Glutamatergic neuron (in vitro differentiated cells): Measurements from ENCODE around the gene HELB. TPM values are rescaled to one million over a fixed set of nuclear protein-coding genes. Genes with fewer than 3 reads are reported as not detected.

Source experiments
- DNase-seq: peaks from one replicate; pipeline ENCODE4 v3.0.0; 2022
- H3K27ac Mint-ChIP-seq: one replicate; pipeline ENCODE4 v1.8.0; 2020; ENCODE audit warnings: mild to moderate bottlenecking, mixed read lengths, inconsistent platforms; ENCODE audit not compliant: unreplicated experiment
- H3K27me3 Mint-ChIP-seq: one replicate; pipeline ENCODE4 v1.8.0; 2020; ENCODE audit warnings: mild to moderate bottlenecking, moderate library complexity, mixed read lengths, inconsistent platforms; ENCODE audit not compliant: unreplicated experiment
- H3K36me3 Mint-ChIP-seq: one replicate; pipeline ENCODE4 v1.8.0; 2020; ENCODE audit warnings: mild to moderate bottlenecking, mixed read lengths, inconsistent platforms; ENCODE audit not compliant: unreplicated experiment
- H3K4me1 Mint-ChIP-seq: one replicate; pipeline ENCODE4 v1.8.0; 2020; ENCODE audit warnings: mild to moderate bottlenecking, low read depth, mixed read lengths, inconsistent platforms; ENCODE audit not compliant: unreplicated experiment
- H3K4me3 Mint-ChIP-seq: one replicate; pipeline ENCODE4 v1.8.0; 2020; ENCODE audit warnings: mild to moderate bottlenecking, mixed read lengths, inconsistent platforms; ENCODE audit not compliant: unreplicated experiment
- H3K9me3 Mint-ChIP-seq: one replicate; pipeline ENCODE4 v1.8.0; 2020; ENCODE audit warnings: mild to moderate bottlenecking, moderate library complexity, mixed read lengths, inconsistent platforms; ENCODE audit not compliant: unreplicated experiment
- total RNA-seq: library from RNA; stranded (reverse); fragmentation: NEBNext Ultra II Directional; extraction: Animal tissue kit (Norgen Biotek cat#: 25700); gene quantifications from one replicate; pipeline ENCODE4 v1.2.1, GENCODE V29; 2021; ENCODE audit not compliant: unreplicated experiment
- TF ChIP-seq, protein P1 (sequence below): fragments of 200-600 bp; sonication (generic); IDR thresholded peaks from one replicate; pipeline ENCODE4 v1.5.0; 2021; ENCODE audit not compliant: partially characterized antibody, unreplicated experiment

HELB gene
- total RNA-seq, 1 donor from 2014 or later = 8.9 TPM

GRCh38 chr12:66309606-66310005 lies 7.3 kb downstream of the HELB start:
- Mint-ChIP-seq H3K4me3 (no peak overlapping the region), H3K9me3 (no peaks in the 10 kb centered on the region), H3K27me3 (no peaks in the 10 kb centered on the region), H3K4me1 (no peaks in the 10 kb centered on the region), H3K36me3 (no peaks in the 10 kb centered on the region), H3K27ac (no peak overlapping the region)
- TF ChIP-seq, protein P1, sequence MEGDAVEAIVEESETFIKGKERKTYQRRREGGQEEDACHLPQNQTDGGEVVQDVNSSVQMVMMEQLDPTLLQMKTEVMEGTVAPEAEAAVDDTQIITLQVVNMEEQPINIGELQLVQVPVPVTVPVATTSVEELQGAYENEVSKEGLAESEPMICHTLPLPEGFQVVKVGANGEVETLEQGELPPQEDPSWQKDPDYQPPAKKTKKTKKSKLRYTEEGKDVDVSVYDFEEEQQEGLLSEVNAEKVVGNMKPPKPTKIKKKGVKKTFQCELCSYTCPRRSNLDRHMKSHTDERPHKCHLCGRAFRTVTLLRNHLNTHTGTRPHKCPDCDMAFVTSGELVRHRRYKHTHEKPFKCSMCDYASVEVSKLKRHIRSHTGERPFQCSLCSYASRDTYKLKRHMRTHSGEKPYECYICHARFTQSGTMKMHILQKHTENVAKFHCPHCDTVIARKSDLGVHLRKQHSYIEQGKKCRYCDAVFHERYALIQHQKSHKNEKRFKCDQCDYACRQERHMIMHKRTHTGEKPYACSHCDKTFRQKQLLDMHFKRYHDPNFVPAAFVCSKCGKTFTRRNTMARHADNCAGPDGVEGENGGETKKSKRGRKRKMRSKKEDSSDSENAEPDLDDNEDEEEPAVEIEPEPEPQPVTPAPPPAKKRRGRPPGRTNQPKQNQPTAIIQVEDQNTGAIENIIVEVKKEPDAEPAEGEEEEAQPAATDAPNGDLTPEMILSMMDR = no peak
- no peak for DNase-seq

GRCh38 chr12:66312189-66312588 lies 9.9 kb downstream of the HELB start:
- Mint-ChIP-seq H3K4me3 (no peak overlapping the region), H3K27ac (no peak overlapping the region), H3K9me3 (no peaks in the 10 kb centered on the region), H3K27me3 (no peaks in the 10 kb centered on the region), H3K36me3 (no peaks in the 10 kb centered on the region), H3K4me1 (no peaks in the 10 kb centered on the region)
- TF ChIP-seq, protein P1 = no peak
- no peak for DNase-seq

DNA sequence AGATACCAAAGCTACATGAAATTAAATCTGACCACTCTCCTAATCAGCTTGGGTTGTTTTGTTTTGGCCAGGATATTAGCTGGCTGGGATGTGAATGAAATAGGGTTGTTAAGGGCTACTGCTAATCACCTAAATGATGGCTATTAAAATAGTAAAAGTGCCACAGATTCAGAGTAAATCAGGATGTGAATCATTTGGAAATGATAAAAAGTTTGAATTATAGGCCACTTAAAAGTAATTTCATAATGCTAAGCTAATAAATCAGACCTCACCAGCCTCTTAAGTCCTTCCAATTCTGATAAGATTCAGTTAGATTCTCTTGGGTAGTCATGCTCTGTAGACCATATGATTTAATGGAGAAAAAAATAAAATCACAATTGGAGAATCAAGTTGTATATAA lies 12.0 kb downstream of the HELB start:
- TF ChIP-seq, protein P1 = no peak
- DNase-seq = no peak
- Mint-ChIP-seq H3K4me3 (no peak overlapping the region), H3K27me3 (no peaks in the 10 kb centered on the region), H3K36me3 (no peaks in the 10 kb centered on the region), H3K27ac (no peak overlapping the region), H3K9me3 (no peaks in the 10 kb centered on the region), H3K4me1 (no peaks in the 10 kb centered on the region)

DNA sequence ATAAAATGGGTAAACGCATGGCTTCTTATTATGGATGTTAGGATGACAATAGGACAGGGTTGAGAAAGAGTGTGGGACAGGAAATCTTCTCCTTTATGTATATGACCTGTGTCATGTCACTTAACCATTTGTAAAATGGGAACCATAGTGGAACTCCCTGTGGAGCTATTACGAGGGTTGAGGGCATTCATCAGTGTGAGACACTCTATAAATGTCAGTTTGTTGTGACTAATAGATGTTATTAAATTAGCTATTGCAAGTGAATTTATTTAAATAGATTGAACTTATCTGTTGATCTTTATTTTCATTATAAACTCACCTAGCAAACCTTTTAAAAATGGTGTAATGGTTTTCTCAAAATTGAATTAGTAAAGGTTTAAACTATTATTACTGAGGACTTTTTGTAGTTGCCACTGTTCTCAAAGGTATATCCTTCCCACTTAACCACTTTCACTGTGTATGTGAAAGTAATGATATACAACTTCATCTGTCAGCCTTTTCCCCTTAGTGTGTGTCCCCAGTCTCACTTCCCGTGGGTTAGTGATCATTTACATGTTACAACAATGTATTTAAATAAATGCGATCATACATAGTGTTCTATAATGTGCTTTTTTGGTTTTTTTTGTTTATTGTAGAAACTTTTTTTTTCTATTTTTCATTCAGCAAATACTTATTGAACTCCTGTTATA lies 17.1 kb downstream of the HELB start:
- H3K36me3 Mint-ChIP-seq = no peaks in the 10 kb centered on the region
- H3K4me1 Mint-ChIP-seq = no peaks in the 10 kb centered on the region
- H3K4me3 Mint-ChIP-seq = no peak overlapping the region
- DNase-seq = no peak
- H3K9me3 Mint-ChIP-seq = no peaks in the 10 kb centered on the region
- no peak overlapping the region for H3K27ac Mint-ChIP-seq
- TF ChIP-seq, protein P1 = no peak
- no peaks in the 10 kb centered on the region for H3K27me3 Mint-ChIP-seq

DNA sequence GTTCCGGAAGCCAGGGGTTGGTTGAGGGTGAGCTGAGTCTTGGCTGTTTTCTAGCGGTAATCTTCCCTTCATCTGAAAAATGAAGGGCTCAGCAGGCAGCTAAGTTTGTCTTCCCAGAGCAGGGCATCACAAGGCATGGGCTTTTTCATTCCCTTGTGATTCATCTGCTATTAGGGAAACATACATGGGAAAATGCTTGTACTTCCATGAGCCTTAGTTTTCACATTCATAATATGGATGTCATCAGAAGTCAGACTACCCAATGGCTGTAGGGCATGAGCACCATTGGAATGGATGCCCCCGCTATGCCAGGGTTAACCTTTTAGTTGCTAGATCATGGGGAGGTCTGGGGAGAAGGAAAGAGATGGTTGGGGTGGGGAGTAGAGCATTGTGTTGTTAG lies 18.7 kb downstream of the HELB start:
- Mint-ChIP-seq H3K27me3 (no peaks in the 10 kb centered on the region), H3K4me1 (no peaks in the 10 kb centered on the region), H3K9me3 (no peaks in the 10 kb centered on the region), H3K27ac (no peak overlapping the region), H3K36me3 (no peaks in the 10 kb centered on the region), H3K4me3 (no peak overlapping the region)
- DNase-seq = no peak
- TF ChIP-seq, protein P1 = no peak
